HFF-Myc (cell line): Measurements from ENCODE around the gene GLYATL3.

Experiments
- DNase-seq: peaks from one replicate; pipeline ENCODE4 v3.0.0-alpha.2; 2011; ENCODE audit warnings: low read depth; ENCODE audit errors: extremely low read depth
- H3K4me3 ChIP-seq: replicated peaks from 2 replicates; pipeline ENCODE4 v1.5.1; 2011; ENCODE audit warnings: low read depth, mild to moderate bottlenecking, control low read depth, low read length
- CTCF ChIP-seq: IDR thresholded peaks from 2 replicates; pipeline ENCODE4 v1.5.1; 2012; ENCODE audit warnings: mild to moderate bottlenecking, low read depth, low read length, control low read depth; ENCODE audit errors: missing control alignments

The GLYATL3 gene

GRCh38 chr6:49558238-49558637, 58.5 kb downstream of the GLYATL3 start:
- no peak overlapping the region for H3K4me3 ChIP-seq
- DNase-seq: no peak
- no peak for TF ChIP-seq CTCF

DNA sequence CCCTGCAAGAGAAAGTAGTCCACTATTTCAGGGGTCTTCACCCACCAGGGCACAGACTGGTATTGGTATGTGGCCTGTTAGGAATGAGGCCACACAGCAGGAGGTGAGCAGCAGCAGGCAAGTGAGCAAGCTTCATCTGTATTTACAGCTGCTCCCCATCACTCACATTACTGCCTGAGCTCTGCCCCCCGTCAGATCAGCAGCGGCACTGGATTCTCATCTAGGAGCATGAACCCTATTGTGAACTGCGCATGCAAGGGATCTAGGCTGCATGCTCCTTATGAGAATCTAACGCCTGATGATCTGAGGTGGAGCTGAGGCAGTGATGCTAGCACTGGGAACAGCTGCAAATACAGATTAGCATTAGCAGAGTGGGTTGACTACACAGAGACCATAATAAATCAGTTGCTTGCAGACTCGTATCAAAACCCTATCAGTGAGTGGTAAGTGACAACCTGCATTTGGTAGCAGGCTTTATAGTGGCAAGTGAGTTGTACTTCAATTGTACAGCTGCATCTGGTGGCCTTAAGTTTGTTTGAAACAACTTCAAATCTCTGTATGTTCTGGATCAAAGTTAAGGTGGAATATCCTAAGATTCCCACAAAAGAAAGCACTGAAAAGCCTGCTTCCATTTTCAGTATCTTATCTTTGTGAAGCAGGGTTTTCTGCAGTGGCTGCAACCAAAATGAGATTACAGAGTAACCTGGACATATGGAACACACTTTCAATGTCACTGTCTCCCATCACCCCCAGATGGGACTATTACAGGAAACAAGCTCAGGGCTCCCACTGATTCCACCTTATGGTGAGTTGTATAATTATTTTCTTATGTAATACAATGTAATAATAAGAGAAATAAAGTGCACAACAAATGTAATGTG, 63.5 kb downstream of the GLYATL3 start:
- TF ChIP-seq CTCF: no peak
- H3K4me3 ChIP-seq: no peak overlapping the region
- DNase-seq: no peak

- DNase-seq: no peak
- H3K4me3 ChIP-seq: no peak overlapping the region
- TF ChIP-seq CTCF: no peak
Observed at GRCh38 chr6:49564552-49564951, 64.8 kb downstream of the GLYATL3 start.

- TF ChIP-seq CTCF: no peak
- DNase-seq: no peak
- no peak overlapping the region for H3K4me3 ChIP-seq
Observed at GRCh38 chr6:49565261-49565660, 65.5 kb downstream of the GLYATL3 start.

GRCh38 chr6:49565855-49566254, 66.1 kb downstream of the GLYATL3 start:
- H3K4me3 ChIP-seq: no peak overlapping the region
- peak; percentile 70 for DNase-seq
- TF ChIP-seq CTCF: no peak

DNA sequence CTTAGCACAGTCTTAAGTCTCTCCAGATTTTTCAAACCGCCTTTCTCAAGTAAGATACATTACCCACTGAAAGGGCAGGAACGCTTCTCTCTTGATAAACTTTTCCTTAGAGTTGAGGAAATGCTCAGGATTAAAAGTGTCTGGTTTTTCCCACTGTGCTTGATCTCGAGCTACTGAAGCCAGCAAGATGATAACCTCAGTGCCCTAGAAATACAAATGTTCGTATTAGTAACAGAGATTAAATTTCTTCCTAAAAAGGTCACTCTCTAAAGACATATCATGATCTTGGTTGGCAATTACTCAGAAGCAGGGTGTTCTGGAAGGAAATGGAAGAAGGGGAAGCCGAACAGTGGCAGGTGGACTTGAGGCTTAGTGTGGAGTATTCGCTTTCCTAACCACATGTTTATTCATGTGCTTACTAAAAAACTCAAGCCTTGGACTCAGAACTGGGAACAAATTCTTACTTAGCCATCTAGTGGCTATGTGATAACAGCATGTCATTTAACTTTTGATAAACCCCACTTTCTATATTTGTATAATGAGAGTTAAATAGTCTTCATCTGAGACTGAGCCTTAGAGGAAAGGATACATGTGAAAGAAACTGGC, 70.9 kb downstream of the GLYATL3 start:
- no peak overlapping the region for H3K4me3 ChIP-seq
- peak; percentile 30 for TF ChIP-seq CTCF
- peak; percentile 51 for DNase-seq
